GM21576 (cell line): ENCODE measurements around the gene TRMT112.

Source experiments
- ATAC-seq: cut with Tn5 transposase; IDR thresholded peaks from one replicate; pipeline ENCODE4 v1.9.1; 2021; ENCODE audit warnings: mild to moderate bottlenecking, moderate library complexity; ENCODE audit not compliant: unreplicated experiment

The TRMT112 gene

GRCh38 chr11:64317325-64317960 is at the start of gene TRMT112:
TRMT112 (minus strand) TSS chr11:64317559; CDS start chr11:64317526, 33 bp downstream.
- peak; percentile 49 for ATAC-seq

GRCh38 chr11:64366751-64367150 is 49.4 kb upstream of the TRMT112 start:
- no peak for ATAC-seq

- no peak for ATAC-seq
Observed at GRCh38 chr11:64364911-64365310, 47.6 kb upstream of the TRMT112 start.

GRCh38 chr11:64364435-64364834 is 47.1 kb upstream of the TRMT112 start:
- ATAC-seq, result no peak

GRCh38 chr11:64362339-64362738 is 45.0 kb upstream of the TRMT112 start:
- ATAC-seq, result no peak

- no peak for ATAC-seq
Observed at GRCh38 chr11:64361659-64362058, 44.3 kb upstream of the TRMT112 start.

- no peak for ATAC-seq
Observed at GRCh38 chr11:64360448-64360921, 43.1 kb upstream of the TRMT112 start.

- ATAC-seq, result no peak
Observed at GRCh38 chr11:64359712-64360445, 42.5 kb upstream of the TRMT112 start.

GRCh38 chr11:64358907-64359711 is 41.8 kb upstream of the TRMT112 start, which contains the start of gene RPS6KA4:
RPS6KA4 (plus strand) TSS chr11:64359162; CDS start chr11:64359236, 74 bp downstream.
- ATAC-seq, result peak; percentile 45

- no peak for ATAC-seq
Observed at GRCh38 chr11:64358536-64358906, 41.2 kb upstream of the TRMT112 start.

GRCh38 chr11:64357904-64358535 is 40.7 kb upstream of the TRMT112 start:
- no peak for ATAC-seq

- ATAC-seq, result no peak
Observed at GRCh38 chr11:64357446-64357845, 40.1 kb upstream of the TRMT112 start.

- no peak for ATAC-seq
Observed at GRCh38 chr11:64356498-64357411, 39.4 kb upstream of the TRMT112 start.

- ATAC-seq, result no peak
Observed at GRCh38 chr11:64355078-64355940, 38.0 kb upstream of the TRMT112 start.

GRCh38 chr11:64353715-64354506 is 36.6 kb upstream of the TRMT112 start:
- ATAC-seq, result no peak

- no peak for ATAC-seq
Observed at GRCh38 chr11:64352995-64353714, 35.8 kb upstream of the TRMT112 start.
